NCI-H2107 treated with DMSO at 0.1 percent for 48 hours (cell line): Measurements from ENCODE around the gene ADAT3.

Experiments used
- DNase-seq: peaks from one replicate; lab custom pipeline; 2025; ENCODE audit not compliant: unreplicated experiment; lab: John Stamatoyannopoulos, UW

Gene ADAT3

DNA sequence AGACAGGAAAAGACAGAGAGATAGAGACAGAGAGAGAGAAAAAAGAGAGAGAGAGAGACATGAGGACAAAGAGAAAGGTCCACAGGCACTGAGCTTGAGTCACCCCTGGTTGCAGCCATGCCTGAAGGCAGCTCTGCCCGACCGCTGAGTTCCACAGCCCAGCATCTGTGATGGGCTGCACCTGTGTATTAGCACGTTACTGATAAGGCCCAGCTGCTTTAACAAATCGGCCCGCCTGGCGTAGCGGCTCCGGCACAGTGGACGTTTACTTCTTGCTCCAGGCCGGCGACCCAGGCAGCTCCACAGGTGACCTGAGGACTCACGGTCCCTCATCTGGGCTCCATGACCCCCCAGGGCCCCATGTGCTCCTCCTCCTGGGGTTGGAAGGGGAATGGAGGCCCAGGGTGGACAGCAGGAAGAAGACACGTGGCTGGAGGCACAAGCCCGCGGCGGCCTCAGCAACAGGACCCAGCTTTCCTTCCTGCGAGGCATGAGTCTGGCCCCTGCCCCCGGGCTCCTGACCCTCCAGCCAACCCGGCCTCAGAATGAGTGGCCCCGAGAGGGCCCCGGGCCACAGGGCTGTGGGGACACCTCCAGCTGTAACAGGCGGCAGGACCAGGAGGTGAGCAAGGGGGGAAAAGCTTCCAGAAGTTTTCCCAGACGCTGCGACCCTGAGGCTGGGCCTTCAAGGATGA lies 31.9 kb downstream of the ADAT3 start:
- DNase-seq: no peak

DNA sequence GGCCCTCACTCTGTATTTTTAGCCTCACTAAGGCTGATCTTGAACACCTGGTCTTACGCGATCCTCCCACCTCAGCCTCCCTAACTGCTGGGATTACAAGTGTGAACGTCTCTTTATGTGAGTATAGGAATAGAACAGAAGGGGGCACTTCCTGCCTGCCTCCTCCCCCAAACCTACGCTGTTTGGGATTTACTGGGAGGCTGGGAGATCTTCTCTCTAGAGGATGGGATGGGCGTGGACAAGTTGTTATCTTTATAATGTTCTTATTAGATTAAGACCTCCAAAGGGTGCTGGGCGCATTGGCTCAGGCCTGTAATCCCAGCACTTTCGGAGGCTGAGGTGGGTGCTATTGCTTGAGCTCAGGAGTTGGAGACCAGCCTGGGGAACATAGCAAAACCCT lies 32.9 kb downstream of the ADAT3 start:
- no peak for DNase-seq

DNA sequence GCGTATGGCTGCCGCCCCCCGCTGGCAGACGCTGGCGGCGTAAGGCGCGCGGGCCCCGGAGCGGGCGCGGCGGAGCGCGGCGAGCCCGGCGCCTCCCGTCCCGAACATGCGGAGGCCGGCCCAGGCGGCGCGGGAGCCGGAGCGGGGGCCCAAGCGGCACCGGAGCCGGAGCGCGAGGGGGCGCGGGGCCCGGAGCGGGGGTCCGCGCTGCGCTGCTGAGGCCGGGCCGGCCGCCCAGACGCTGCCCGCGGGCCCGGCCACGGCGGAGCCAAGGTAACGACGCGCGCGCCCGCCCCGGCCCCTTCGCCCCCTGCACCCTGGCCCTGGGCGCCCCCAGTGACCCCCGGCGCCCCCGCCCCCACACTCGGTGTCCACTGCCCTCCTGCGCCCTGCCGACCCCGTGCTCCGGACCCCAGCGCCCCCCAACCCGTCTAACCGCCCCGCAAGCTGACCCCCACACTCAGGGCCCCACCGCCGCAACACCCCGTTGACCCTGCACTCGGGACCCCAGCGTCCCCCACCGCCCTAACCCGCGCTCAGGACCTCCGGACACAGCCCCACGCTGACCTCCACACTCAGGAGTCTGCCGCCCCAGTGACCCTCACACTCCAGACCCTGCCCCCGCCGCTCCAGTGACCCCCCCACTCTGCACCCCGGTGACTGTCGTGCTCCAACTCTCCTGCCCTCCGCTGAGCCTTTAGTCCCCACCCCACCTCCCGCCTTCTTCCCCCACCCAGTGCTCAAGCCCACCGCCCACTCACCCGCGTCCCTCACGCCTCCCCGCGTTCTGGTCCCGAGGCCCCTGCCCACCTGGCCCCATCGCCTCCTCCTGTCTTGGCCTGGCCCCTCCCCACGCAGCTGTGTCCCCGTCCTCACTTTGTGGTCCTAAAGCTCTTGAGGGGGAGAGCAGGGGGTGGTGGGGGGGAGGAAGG lies 36.2 kb downstream of the ADAT3 start, which contains the start of gene CSNK1G2:
CSNK1G2 (plus strand) TSS at position 27 of the 932 bp plus-strand sequence. CDS start 28,601 bp downstream, outside the sequence.
- DNase-seq: no peak

DNA sequence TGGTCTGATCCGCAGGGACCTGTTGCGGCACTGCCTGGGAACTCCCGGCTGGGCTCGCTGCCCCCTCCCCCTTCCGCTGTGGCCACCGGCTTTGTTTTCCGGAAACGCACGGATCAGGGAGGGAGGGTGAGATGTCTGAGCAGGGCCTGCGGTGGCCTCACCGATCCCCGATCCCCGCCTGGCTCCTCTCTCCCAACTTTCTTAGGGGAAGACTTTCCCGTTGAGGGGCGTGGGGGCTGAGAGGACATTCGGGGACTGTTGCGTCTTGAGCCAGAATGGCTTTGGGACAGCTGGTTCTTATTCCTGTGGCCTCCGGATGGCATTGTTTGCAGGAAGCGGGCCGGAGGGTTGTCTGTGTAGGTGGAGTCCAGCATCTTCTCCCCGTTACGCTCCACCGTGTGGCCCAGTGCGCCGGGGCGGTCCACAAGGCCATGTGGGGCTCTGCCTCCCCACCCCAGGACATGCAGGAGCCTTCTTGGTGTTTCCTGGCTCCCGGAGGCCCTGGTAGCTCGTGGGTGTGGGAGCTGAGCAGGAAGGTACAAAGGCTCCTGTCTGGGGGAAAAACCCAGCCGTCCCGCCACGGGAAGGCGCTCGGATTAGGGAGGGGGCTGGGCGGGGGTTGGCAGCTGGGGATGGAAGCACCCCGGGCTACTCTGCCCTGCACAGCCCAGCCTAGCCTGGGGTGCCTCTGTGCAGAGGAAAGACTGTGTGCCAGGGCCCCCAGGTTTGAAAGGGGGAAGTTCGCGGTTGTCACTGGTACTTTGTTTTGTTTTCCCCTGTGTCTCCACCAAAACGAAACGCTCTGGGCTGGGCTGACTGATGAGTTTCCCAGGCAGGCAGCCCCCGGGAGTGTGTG lies 37.1 kb downstream of the ADAT3 start:
- peak; percentile 23 for DNase-seq

DNA sequence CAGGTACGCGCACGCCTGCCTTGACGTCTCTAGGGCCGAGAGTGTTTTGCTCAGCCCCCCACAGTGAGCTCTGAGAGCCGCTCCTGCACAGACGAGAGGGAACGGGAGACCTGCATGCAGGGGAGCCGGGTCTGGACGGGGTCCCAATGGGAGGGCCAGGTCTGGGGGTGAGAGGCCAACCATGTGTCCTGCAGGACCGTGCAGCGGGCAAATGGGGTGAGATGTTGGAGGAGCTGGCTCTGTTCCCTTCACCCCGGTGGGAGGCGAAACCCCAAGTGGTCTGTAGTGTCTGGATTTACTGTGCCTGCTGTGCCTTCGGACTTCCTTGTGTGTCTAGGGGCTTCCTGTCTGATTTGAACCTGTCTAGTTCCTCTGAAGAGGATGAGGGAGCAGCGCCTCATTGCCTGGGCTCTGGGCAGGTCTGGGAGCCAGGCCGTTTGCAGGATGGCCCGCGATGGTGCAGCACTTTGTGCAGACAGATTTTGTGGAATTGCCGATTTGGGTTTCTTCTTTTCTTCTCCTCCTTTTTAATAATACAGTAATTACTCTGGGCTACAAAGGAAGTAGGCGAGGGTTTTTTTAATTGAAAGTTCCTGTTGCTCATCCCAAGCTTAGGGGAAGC lies 37.8 kb downstream of the ADAT3 start:
- DNase-seq: no peak

DNA sequence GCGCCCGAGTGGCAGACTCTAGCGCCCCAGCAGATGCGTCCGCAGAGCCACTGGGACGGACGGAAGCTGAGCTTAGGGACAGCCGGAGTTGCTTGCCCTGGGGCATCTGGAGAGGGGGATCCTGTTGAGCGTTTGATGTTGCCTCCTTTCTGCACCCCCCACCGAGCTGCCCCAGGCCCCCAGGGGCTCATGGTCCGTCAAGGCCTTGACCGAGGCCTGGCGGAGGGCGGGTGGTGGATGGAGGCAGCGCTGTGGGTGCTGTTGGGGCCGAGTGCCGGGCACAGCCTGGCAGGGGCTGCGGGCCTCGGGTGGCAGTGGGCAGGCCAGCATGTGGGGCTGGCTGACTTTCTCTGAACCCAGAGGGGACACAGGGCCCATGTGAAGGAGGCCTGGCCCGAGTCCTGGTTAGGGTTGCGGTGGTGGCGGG lies 38.5 kb downstream of the ADAT3 start:
- no peak for DNase-seq

DNA sequence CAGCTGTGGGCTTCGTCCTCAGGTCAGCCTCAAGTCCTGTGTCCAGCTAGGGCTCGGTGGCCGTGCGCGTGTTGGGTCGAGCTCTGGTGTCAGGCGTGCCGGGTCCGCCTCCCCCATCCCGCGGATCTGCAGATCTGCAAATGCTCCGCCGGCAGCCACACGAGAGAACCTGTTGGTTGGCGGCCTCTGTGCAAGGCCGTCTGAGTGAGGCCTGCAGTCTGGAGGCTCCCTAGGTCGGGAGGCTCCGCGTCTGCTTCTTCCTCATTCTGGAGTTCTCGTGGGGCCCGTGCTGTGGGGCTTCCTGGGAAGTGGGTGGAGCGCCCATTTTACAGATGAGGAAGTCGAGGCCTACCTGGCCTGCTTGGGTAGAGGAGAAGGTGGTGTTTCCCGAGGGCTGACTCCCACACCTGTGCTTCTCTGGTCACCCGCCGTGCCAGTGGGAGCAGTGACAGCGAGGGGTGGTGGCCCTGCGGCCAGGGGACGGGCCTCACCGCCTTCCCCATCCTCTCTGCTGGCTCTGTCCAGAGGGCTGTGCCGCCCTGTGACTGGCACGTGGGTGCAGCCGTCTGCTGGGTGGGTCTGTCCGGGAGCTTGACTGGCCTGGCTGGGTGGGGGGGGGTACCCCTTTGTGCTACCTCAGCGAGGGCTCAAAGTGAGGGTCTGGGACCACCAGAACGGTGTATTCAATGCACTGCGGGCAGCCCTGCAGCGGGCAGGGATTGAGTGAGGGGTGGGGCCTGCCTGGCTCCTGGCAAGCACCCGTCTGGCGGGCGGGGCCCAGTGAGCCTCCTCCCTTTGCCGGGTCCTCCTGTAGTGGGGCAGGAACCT lies 39.1 kb downstream of the ADAT3 start:
- DNase-seq: no peak

DNA sequence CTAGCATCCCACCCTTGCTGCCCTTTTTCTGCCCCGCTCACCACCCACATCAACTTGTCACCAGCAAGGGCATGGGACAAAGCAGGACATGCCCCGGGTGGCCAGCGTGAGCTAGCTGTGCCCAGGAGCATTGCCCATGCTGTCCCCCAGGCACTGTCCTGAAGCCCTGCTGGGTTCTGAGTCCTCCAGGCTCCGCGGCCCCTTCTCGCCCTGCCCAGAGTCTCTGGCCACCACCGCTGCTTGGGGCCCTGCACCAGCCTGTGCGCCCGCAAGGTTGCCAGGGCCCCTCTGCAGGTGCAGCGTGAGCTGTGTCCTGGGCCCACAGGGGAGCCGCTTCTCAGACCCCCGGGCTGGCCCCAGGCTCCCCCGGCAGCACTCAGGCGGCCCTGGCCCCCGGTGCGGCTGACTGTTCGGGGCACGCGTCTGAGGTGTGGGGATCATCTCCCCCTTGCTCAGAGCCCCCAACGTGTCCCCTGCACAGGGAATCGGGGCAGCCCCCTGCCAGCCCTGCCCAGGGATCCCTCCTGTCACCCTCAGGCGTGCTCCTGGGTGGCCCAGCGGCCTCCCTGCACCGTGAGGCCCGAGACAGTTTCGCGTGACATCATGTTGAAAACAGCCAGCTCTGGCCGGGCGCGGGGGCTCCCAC lies 39.8 kb downstream of the ADAT3 start:
- no peak for DNase-seq

DNA sequence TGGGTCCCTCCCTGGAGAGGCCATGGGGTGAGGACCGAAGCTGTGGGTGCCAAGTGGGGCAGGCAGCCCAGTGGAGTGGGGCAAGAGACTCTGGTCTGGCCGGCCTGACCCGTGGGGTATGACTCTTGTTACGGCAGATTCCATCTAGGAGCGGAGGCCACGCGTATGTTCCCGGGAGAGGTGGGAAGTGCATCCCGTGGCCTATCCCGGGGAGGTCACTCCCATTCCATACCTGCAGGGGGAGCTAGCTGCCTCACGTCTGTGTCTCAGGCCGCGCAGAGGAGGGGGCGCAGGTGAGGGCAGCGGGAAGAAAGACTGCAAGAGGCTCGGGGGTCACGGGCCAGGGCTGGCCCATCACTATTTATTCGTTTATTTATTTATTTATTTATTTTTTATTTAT lies 40.7 kb downstream of the ADAT3 start:
- DNase-seq: no peak

DNA sequence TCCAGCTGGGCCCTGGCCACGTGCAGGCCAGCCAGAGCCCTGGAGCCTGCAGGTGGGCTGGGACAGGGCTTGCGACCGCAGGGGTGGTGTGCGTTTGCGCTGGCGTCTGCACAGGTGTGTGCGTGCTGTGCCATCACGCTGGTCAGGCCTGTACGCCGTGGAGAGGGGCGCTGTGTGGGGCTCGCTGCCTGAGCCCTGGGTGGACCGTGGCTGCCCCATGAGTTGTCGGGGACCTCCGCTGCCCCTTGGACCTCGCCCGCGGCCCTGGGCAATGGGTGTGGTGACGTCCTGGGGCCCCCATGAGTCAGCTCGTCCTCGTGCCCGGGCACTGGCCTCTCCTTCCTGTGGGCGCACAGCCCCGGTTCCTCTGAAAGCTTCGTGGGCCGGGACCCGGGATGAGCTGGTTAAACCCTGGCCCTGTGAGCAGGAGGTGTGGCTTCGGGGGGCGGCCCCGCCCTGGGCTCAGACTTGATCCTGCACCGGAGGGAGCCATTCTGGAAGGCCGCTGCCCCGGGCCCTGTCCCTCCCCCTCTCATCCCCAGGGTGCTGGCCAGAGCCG lies 42.5 kb downstream of the ADAT3 start:
- no peak for DNase-seq

DNA sequence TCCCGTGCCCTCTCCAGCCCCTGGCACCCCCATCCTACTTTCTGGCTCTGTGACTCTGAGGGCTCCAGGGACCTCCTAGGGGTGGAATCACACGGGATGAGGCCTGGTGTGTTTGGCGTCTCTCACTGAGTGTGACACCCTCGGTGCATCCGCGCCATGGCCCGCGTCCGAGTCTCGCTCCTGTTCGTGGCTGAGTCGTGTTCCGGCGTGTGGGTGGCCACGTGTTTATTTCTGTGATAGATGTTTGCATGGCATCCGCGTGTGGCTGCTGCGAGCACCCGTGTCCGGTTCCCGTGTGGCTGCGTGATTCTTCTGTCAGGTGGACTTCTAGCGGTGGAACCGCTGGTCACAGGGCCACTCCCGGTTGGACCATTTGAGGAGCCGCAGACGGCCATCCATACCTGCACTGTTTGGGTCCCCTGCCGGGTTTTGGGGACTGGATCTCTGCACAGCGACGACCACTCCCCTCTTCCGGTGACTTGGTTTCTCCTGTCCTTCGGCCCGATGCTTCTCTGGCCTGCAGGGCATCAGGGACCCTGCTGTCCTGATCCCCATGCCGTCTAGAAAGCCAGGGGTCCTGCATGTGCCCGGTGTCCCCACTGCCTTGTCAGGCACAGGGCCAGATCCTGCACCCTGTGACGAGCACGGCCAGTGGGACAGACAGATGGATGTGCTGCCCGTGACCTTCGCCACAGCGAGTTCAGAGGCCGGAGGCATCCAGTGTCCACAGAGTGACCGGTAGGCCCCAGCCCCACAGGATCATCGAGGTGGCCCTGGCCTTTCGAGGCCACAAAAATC lies 44.3 kb downstream of the ADAT3 start:
- DNase-seq: no peak

DNA sequence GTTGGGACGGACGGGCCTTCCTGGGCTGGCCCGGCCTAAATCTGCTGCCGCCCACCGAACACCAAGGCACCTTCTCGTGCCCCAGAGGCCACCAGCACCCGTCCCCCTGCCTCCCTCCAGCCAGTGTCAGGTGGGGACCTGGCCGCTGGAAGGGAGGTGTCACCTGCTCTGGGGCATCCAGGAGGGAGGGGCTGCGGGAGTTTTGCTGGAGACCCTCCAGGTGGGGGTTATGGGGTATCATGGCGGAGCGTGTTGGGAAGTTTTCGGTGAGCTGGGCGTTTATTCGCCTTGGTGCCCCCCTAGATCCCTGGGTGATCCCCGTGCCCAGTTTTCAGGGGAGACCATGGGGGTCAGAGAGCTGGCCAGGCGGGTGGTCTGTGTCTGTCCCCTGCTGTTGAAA lies 45.4 kb downstream of the ADAT3 start:
- no peak for DNase-seq

DNA sequence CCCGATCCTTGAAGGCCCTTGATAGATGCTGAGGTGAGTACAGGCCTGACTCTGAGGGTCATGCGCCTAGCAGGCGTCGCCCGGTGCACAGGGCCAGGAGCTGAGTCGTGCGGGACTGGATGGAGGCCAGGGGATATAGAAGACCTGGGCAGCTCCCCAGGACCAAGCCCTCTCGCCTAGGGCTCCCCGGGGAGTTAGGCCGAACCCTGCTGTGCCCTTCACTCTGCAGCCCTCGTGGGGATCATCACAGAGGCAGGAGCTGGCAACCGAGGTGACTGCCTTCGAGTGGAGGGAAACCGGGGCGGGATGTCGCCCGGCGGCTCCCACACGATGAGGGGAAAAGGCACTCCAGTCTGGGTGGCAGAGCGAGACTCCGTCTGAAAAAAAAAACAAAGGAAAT lies 47.4 kb downstream of the ADAT3 start:
- no peak for DNase-seq

DNA sequence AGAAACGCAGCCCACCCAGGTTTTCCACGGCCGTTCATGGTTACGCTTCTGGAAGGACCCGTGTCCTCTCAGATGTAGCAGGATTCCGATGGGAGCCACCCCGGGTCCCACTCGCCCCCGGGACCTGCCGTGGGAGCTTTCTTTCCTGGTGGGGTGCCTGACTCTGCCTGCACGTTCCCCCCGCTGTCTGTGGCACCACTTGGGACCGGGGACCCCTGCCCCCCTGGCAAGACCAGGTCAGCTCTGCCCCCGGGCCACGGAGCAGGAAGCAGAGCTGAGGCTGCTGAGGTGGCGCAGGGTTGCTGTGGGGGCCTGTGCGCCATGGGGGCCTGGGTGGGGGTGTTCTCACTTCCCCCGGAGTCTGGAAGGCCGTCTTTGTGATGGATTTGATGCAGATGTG lies 47.8 kb downstream of the ADAT3 start:
- no peak for DNase-seq

DNA sequence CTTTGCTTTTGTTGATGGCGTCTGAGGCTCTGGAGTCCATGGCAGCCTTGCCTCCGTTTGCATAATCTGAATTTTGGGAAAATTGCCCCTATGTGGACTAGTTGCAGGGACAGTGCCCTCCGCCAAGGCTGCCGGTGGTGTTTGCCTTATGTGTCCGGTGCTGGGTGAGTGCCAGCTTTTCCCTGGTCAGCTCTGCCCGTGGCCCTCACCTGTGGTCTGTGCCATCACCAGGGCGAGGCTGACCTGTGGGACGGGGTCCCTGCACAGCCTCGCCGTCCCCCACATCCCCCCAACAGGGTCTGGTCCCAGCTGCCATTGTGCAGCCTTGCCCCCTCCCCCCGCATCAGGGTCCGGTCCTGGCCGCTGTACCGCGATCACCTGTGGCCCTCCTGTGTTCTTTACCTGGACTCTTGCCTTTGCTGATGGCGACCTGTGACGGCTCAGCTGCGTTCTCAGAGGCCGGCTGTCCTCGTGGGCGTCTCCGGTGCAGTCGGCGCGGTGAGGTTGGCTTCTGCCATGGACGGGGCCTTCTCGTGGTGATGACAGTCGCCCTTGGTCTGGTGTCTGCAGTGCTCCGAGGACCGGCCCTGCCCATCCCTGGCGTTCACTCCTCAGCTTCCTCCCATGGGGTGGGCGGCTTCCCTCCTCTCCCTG lies 48.4 kb downstream of the ADAT3 start:
- no peak for DNase-seq

DNA sequence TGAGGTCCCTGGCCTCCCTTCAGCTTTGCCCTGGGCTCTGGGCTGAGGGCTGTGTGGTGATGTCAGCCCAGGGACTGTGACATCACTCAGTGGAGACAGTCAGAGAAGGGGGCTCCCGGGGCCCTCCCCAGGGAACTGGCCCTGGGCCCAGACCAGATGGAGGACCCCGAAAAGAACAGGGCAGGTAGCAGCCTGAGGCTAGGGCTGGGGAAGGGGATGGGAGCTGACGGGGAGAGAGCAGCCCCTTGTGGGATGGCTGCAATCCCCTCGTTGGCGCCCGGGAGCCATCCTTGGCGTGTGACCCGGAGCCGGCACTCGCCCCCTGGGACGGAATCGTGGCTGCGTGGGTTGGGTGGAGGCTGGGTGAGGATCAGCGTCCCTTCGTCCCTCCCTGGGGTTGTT lies 49.3 kb downstream of the ADAT3 start:
- DNase-seq: no peak

DNA sequence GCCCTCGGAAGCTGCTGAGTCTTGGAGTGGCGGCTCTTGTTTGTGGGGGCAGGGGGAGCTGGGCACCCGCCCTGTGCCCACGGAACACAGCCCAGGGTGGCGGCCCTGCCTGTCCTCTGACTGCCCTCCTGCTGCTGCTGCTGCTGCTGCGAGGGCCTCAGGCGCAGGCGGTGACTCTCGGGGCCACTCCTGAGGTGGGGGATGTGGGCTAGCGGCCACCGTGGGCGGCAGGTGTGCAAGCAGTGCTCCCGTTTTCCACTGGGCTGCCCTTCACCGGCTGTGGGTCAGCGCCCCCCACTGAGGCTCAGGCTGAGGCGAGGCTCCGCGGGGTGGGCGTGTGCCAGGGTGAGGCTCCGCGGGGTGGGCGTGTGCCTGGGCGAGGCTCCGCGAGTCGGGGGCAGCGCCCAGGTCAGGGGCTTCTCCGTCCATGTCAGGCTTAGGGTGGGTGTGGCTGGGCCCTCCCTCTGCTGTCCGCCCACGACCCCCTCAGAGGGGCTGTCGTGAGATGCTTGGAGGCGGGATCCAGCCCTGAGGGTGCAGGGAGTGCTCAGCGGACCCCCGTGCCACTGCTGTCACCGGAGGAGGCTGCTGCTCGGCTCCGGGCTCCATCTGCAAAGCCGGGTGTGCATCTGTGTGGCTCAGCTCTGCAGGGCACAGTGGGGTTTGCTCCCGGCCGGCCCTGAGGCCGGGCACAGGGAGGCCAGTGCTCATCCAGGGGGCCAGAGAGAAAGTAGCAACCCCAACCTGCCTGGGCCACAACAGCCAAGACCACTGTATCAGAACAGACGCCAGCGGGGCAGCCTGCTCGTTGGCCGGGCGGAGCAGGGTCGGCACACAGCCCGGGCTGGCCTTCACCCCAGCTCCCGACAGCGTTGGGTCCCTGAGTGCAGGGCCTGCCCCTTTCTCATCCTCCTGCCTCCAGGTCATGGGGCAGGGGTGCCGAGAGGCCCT lies 50.2 kb downstream of the ADAT3 start:
- no peak for DNase-seq
